Inflammatory macrophage treated with lipopolysaccharide for 4 hours (primary cell): Measurements from ENCODE around the gene MGAT5.

Experiments used
- DNase-seq: peaks from one replicate; pipeline ENCODE4 v3.0.0-alpha.2; 2020

The MGAT5 gene

DNA sequence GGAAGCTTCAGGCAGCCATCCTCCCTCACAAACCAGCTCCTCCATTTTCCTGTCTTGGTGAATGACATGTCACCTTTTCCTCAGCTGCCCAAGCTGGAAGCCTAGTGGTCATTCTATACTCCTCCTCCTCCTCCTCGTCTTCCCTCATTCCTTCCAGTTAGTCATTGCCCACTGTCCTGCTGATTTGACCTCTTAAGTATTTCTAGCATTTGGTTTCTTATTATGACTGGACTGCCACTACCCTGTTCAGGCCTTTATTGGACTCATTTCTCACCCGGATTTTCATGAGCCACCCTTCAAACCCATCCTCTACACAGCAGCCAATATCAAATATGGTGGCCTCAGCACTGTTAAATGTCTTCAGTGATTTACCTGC lies 21.9 kb upstream of the MGAT5 start:
- DNase-seq, result no peak

DNA sequence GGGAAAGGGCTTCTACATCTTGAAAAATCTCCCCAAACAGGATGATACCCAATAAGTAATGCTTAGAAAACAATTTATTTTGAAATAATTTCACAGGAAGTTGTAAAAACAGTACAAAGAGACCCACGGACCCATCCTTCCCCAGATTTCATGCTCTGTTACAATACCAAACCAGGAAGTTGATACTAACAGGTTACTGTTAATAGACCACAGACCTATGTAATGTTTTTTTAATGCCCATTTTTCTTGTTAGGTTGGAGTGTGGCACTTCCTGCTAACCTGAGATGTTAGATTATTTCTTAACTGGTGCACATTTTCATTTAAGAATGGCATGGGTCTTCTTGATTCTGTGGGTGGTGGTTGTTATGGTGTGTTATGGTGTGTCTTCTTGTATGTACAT lies 21.4 kb upstream of the MGAT5 start:
- no peak for DNase-seq

- DNase-seq, result peak; percentile 50
These were observed 20.8 kb upstream of the MGAT5 start for GRCh38 chr2:134232868-134233727.

DNA sequence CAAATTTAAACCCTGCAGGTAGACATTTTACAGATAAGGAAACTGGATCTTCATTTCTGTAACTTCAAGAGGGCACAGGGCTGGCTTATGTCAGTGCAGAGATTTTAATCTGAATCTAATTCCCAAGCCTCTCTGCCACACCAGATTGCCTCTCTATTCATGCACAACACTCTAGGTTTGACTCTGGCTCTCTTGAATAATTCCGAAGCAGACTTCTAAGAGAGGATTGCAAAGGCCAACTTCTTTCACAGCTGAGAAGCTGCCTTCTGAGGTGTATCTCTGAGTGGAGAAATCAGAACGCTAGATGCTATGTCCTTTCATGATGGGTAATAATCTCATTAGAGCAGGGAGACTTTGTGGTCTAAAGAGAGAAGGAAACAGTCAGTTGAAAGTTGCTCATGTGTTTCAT lies 20.1 kb upstream of the MGAT5 start:
- no peak for DNase-seq

DNA sequence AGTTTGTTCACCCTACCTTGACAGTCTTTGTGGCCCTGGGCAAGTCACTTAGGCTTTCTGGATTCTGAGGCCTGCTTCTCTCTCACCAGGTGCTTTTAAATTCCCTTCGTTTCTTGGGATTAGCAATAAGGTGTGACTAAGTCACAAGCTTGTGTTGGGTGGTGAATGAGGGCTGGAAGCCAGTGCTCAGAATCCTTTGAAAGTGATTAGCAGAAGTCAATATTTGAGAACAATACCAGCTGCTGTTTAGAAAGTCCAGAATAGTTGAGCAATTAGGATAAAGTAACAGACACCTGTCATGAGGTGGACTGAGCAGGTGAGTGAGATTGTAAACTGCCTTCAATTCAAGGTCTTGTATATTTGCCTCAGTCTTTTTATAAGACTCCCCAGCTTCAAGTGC lies 19.3 kb upstream of the MGAT5 start:
- DNase-seq, result no peak

GRCh38 chr2:134235510-134236144 lies 18.2 kb upstream of the MGAT5 start:
- DNase-seq, result no peak

DNA sequence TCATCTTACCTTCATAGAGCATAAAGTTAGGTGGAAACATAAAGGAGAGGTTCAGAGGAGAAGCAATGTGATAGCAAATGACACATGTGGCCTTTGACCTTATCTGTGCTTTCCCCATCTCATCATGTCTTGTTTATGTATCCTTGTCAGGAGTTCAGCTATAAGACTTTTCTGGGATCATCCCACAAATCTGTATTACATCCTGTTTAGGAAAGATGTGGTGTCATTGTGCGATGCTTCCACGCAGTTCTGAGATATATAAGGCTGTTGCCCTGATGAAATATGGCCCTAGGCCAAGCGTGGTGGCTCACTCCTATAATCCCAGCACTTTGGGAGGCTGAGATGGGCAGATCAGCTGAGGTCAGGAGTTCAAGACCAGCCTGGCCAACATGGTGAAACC lies 15.5 kb upstream of the MGAT5 start:
- no peak for DNase-seq

- no peak for DNase-seq
These were observed 13.8 kb upstream of the MGAT5 start for GRCh38 chr2:134240061-134240460.

- DNase-seq, result no peak
These were observed 12.0 kb upstream of the MGAT5 start for GRCh38 chr2:134241911-134242310.

DNA sequence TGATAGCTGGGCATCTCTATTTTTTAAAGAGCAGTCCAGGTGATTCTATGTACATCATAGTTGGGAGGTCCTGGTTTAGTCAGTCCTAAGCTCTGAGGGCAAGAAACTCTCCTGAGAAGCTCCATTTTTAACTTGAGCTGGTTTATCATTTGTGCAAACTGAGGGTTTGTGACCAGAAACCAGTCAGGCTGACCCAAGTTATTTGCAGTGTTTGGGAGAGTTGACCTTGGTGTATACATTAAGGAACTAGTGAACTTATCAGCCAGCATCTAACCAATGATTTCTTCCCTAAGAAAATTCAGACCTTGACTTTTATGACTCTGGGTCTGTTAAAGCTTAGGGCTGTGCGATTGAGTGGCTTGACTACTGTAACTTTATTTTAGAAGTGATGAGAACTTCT lies 10.6 kb upstream of the MGAT5 start:
- no peak for DNase-seq

GRCh38 chr2:134244086-134244485 lies 9.8 kb upstream of the MGAT5 start:
- no peak for DNase-seq

GRCh38 chr2:134244587-134244986 lies 9.3 kb upstream of the MGAT5 start:
- no peak for DNase-seq

DNA sequence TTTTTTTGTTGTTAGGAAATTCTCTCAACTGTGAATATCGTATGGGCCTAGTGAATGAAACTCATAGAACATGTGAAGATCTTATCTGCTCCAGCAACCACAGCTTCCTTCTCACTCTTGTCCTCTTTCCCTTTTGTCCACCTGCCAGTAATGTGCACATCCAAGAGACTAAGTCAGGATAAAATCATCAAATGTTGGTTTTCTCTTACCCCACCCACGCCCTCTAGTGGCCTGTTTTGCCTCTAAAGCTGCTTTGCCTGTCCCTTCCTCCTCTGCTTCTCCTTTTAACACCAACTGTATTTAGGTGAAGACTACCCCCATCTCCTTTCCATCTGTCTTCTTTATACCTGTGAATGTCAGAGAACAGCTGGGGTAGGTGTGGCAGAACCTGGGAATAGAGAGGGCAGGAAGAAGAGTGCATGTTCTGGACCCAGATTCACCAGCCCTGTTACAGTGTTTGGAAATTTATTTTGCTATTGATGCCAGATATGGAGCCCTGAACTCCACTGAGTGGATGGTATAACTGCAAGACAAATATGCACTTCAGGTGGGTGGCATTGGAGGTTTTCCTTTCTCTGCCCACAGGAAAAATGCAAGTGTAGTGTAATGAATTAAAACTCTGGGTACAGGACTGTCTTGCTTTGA lies 8.4 kb upstream of the MGAT5 start:
- peak; percentile 76 for DNase-seq

DNA sequence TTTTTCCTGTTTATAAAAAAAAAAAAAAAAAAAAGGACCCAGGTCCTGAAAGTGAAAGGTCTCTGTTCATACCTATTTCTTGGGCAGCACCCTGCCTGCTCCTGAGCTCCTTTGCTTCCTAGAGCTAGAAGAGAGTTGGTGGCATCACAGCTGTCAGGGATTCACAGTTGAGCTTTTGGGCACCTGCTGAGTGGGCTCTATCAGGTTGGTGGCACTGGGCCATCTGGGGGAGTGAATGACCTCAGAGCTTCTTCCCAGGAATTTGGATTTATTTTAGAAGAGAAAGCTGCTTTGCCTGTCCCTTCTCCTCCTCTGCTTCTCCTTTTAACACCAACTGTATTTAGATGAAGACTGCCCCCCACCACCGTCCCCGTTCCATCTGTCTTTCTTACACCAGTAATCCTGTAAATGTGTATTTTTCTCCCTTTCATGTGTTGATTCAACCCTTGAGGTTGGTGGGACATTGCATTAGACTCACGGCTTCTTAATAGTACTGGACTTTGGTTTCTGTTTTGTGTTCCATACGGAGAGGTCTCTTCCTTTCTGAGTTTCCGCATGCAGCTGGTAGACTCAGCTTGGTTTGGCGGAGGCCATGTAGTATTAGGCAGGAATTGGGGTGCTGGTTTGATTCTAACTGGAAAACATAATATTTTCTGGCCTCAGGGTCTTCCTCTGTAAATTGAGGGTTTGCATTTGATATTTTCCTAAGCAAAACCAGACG lies 7.6 kb upstream of the MGAT5 start:
- peak; percentile 19 for DNase-seq

DNA sequence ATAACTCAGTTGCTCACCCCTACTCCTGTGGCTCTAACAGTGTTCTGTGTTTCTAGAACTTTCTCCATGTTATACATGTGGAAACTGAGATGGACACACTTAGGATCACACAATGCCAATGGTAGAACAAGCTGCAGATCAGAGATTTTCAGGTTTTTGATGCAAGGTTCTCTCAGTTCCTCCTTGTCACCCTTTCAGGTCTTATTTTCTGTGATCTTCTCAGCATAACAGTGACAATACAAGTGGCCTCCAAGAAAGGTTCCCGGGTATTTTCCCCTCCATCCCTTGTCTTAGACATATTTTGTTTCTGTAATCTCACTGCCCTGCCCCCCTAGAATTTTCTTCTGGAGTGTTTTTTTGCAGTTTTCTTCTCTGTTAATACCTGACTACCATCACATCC lies 6.2 kb upstream of the MGAT5 start:
- DNase-seq, result no peak

DNA sequence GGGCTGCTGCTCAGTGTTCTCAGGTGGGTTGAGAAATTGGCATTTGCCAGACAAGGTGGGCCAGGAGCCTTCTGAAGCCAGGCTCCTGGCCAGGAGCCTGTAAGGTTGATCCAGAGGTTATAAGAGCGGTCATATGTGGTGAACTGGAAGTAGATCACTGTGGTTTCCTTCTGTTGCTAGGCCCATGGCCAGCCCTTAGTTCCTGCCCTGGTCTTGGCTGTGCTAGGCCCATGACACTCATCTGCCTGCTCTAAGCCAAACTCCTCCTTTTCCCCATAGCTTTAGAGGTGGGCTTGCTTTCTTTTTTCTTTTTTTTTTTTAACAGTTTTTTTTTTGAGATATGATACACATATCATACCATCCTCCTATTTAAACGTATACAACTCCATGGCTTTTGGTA lies 5.0 kb upstream of the MGAT5 start:
- DNase-seq, result no peak

DNA sequence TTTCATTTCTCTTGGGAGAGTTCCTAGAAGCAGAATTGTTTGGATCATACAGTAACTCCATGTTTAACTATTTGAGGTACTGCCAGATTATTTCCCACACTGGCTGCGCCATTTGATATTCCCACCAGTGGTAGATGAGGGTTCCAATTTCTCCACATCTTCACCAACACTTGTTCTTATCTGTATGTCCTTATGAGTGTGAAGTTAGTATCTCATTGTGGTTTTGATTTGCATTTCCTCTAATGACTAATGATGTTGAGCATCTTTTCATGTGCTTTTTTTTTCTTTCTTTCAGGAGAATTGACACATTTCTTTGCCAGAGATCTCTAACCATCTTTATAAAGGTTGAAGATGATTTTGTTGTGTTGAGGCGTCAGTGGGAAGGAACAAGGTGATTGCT lies 4.1 kb upstream of the MGAT5 start:
- DNase-seq, result no peak

DNA sequence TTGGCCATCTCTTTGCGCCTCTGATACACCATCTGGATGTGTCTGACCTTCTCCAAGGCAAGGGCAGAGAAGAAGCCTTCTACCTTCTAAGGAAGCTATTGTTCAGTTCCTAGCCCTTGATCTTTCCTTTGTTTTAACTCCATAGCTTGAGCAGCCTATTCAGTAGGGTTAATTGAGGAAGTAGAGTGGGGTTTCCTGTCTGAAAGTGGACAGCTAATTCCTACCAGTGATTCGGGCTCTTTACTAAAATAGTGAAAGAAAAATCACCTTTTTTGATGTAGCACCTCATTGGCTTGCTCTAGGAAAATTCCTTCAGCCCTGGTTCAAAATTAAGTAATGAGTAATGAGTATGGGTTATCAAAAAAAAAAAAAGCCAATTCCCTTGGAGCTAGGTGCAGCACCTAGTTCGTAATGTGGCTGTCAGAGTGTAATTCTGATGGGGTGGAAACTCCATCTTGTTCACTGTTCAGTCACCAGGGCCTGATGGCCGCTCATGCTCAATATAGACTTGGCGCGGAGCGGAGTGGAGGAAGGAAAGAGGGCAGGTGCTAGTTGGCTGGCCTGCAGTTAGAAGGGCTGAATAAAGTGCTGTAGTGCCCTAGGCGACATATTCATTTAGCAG lies 2.9 kb upstream of the MGAT5 start:
- peak; percentile 9 for DNase-seq

DNA sequence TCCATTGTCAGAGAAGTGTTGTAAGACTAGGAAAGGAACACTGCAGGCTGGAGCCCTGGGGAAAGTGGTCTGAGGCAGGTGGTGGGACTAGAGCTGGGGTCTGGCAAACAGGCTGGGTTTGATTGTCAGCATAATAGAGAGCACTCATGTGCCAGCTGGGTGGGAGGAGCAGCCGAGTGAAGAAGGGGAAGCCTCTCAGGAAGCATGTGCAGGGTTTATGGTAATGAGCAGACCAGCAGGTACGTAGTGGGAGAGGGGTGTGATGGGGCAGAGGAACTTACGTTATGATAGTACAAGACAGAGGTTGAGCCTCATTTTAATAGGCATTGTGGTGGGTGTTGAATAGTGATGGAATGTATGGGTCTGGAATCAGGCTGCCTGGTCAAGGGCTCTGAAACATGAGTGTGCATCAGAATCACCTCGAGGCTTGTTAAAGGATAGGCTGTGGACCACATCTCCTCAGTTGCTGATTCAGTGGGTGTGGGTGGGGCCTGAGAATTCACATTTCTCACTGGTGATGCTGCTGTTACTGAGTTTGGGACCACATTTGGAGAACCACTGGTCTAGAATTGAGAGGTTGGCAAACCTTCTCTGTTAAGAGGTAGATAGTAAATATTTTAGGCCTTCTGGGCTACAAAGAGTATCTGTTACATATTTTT lies 1.7 kb upstream of the MGAT5 start:
- no peak for DNase-seq

- DNase-seq, result no peak
These were observed 661 bp upstream of the MGAT5 start for GRCh38 chr2:134253117-134253704.

DNA sequence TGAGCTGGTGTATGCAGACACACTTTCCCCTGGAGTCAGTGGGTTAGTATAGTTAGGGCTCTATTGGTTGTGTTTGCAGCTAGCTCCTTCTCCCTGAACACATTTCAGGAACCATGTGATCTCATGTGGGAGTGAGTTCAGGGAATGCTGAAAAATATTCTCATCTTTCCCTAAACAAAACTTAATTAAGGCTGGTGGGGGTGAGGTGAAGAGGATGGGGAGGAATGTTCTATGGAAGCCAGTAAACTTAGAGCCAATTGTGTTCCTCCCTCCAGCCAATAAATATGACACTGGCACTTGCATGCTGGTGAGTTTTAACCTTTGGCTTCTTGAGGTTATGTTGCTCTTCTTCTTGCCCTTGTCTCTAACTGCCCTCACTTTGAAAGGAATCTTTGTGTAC lies 952 bp downstream of the MGAT5 start:
- no peak for DNase-seq

GRCh38 chr2:134256956-134257355 lies 3.1 kb downstream of the MGAT5 start:
- no peak for DNase-seq
